IPS-18a (cell line): Measurements from ENCODE around the gene MYMX.

ENCODE experiments used
- H3K27ac ChIP-seq: one replicate; pipeline ENCODE4 v1.5.1; 2013; ENCODE audit warnings: low read length
- H3K27me3 ChIP-seq: one replicate; pipeline ENCODE4 v1.6.1; 2013; ENCODE audit warnings: mild to moderate bottlenecking, low read length; ENCODE audit not compliant: control insufficient read depth, insufficient read depth
- H3K36me3 ChIP-seq: one replicate; pipeline ENCODE4 v1.6.1; 2013; ENCODE audit warnings: low read depth, low read length; ENCODE audit not compliant: control insufficient read depth
- H3K4me1 ChIP-seq: one replicate; pipeline ENCODE4 v1.6.1; 2013; ENCODE audit warnings: low read depth, low read length; ENCODE audit not compliant: control insufficient read depth
- H3K4me3 ChIP-seq: one replicate; pipeline ENCODE4 v1.5.1; 2013; ENCODE audit warnings: low read length
- H3K9ac ChIP-seq: one replicate; pipeline ENCODE4 v1.6.1; 2013; ENCODE audit warnings: mild to moderate bottlenecking, low read length, moderate library complexity
- H3K9me3 ChIP-seq: one replicate; pipeline ENCODE4 v1.6.1; 2013; ENCODE audit warnings: low read depth, low read length; ENCODE audit not compliant: control insufficient read depth

Gene MYMX

GRCh38 chr6:44237813-44238433 lies 21.2 kb downstream of the MYMX start:
- Histone ChIP-seq H3K27ac (no peak overlapping the region), H3K36me3 (peaks cover 22% of the 10 kb centered on the region), H3K4me3 (peak overlapping the region; percentile 51), H3K9ac (peak overlapping the region; percentile 26), H3K9me3 (no peaks in the 10 kb centered on the region), H3K4me1 (peaks cover 7% of the 10 kb centered on the region), H3K27me3 (peaks cover 12% of the 10 kb centered on the region)

- peaks cover 7% of the 10 kb centered on the region for H3K4me1 ChIP-seq
- H3K9ac ChIP-seq, result no peak overlapping the region
- peaks cover 12% of the 10 kb centered on the region for H3K27me3 ChIP-seq
- H3K36me3 ChIP-seq, result peaks cover 13% of the 10 kb centered on the region
- no peak overlapping the region for H3K27ac ChIP-seq
- H3K4me3 ChIP-seq, result no peak overlapping the region
- no peaks in the 10 kb centered on the region for H3K9me3 ChIP-seq
These were observed 22.1 kb downstream of the MYMX start for GRCh38 chr6:44238687-44239350.

DNA sequence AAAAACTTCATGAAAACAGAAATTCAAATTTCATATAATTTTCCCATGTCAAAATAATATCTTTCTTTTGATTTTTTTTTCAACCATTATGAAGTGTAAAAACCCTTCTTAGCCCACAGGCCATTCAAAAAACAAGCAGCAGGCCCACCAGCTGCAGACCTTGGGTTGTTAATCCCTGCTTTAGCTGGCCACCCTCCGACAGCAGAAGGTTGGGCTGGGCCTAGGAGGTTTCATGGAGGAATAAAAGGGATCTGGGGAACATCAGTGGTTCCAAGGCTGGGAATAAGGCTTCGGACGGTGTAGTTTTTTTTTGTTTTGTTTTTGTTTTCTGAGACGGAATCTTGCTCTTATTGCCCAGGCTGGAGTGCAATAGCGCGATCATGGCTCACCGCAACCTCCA lies 26.6 kb downstream of the MYMX start:
- Histone ChIP-seq H3K27ac (no peak overlapping the region), H3K36me3 (peaks cover 5% of the 10 kb centered on the region), H3K27me3 (peaks cover 15% of the 10 kb centered on the region), H3K9ac (no peak overlapping the region), H3K9me3 (no peaks in the 10 kb centered on the region), H3K4me1 (peaks cover 6% of the 10 kb centered on the region), H3K4me3 (no peak overlapping the region)

DNA sequence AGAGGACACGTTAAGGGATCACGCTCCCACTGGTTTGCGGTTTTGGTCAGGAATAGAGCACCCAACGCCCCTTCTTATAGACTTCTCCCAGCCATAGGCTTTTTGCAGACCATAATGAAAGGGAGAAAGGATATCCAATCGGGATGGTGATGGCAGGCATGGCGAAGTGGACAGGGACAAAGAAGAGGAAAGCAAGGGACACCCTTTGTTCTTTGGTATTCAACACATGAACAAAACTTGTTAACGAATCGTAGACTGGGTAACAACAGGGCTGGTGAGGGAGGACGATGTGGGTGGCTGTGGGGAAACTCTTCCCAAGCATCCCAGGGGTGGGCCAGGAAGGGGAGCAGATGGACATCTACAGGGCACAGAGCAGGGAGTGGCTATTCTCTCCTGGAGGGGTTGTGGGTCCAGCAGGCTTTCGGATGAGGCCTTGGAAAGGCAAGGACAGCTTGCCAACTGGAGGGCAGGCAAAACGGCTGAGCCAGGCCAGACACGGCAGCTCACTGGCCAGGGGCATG lies 28.7 kb downstream of the MYMX start:
- H3K36me3 ChIP-seq, result peaks cover 26% of the 10 kb centered on the region
- H3K9ac ChIP-seq, result no peak overlapping the region
- H3K4me1 ChIP-seq, result peaks cover 17% of the 10 kb centered on the region
- H3K4me3 ChIP-seq, result peak overlapping the region; percentile 84
- H3K27me3 ChIP-seq, result peaks cover 4% of the 10 kb centered on the region
- no peaks in the 10 kb centered on the region for H3K9me3 ChIP-seq
- H3K27ac ChIP-seq, result no peak overlapping the region

DNA sequence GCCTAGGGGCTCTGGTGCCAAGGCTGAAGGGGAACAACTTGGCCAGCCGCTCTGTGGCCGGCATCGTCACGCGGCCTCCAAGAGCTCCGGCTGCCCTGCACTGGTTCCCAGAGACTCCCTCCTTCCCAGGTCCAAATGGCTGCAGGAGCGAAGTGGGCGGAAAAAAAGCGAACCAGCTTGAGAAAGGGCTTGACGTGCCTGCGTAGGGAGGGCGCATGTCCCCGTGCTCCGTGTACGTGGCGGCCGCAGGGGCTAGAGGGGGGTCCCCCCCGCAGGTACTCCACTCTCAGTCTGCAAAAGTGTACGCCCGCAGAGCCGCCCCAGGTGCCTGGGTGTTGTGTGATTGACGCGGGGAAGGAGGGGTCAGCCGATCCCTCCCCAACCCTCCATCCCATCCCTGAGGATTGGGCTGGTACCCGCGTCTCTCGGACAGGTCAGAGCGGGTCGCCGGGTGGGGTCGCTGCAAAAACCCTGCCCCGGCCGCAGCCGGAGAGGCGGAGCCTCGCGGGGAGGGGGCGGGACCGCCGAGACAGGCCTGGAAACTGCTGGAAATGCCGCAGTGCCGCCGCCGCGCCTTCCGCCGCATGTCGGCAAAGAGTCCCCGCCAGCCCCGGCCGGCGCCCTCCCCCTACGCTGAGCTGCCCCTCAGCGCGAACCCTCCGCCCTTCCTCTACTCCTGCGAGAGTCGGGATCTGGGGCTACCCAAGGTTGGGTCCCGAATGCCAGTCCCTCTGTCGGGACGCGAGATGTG lies 29.4 kb downstream of the MYMX start:
- peaks cover 32% of the 10 kb centered on the region for H3K36me3 ChIP-seq
- H3K27ac ChIP-seq, result peak overlapping the region; percentile 79
- H3K4me3 ChIP-seq, result peak overlapping the region; percentile 84
- H3K27me3 ChIP-seq, result peaks cover 4% of the 10 kb centered on the region
- no peaks in the 10 kb centered on the region for H3K9me3 ChIP-seq
- peak overlapping the region; percentile 92 for H3K9ac ChIP-seq
- peaks cover 17% of the 10 kb centered on the region for H3K4me1 ChIP-seq

DNA sequence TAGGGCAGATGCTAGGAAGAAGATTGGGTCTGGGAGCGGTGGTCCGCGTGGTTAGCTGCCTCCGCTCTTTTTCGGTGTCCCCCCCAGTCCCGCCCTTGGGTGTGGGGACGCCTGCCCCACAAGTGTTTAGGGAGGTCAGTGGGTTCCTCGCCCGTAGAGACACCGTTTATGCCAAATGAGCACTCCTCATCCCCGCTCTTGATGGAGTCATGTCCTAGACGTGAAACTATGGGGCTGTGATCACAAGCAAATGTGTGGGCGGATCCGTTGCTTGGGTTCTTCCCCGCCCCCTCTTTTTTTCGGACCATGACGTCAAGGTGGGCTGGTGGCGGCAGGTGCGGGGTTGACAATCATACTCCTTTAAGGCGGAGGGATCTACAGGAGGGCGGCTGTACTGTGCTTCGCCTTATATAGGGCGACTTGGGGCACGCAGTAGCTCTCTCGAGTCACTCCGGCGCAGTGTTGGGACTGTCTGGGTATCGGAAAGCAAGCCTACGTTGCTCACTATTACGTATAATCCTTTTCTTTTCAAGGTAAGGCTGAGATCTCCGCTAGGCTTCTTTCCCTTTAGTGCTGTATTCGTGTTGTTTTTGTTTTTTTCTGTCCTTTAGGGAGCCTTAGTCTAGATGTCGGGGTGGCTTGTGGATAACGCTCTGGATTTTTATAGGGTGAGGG lies 30.1 kb downstream of the MYMX start, which contains the start of gene HSP90AB1:
Gene HSP90AB1 (plus strand): TSS at position 439 of the 675 bp plus-strand sequence. CDS start 1,529 bp downstream, outside the sequence.
- H3K4me1 ChIP-seq, result peaks cover 17% of the 10 kb centered on the region
- H3K36me3 ChIP-seq, result peaks cover 39% of the 10 kb centered on the region
- H3K4me3 ChIP-seq, result peak within 1 kb of the TSS; percentile 84
- H3K9me3 ChIP-seq, result no peaks in the 10 kb centered on the region
- peaks cover 4% of the 10 kb centered on the region for H3K27me3 ChIP-seq
- H3K9ac ChIP-seq, result peak within 1 kb of the TSS; percentile 92
- H3K27ac ChIP-seq, result peak within 1 kb of the TSS; percentile 79

DNA sequence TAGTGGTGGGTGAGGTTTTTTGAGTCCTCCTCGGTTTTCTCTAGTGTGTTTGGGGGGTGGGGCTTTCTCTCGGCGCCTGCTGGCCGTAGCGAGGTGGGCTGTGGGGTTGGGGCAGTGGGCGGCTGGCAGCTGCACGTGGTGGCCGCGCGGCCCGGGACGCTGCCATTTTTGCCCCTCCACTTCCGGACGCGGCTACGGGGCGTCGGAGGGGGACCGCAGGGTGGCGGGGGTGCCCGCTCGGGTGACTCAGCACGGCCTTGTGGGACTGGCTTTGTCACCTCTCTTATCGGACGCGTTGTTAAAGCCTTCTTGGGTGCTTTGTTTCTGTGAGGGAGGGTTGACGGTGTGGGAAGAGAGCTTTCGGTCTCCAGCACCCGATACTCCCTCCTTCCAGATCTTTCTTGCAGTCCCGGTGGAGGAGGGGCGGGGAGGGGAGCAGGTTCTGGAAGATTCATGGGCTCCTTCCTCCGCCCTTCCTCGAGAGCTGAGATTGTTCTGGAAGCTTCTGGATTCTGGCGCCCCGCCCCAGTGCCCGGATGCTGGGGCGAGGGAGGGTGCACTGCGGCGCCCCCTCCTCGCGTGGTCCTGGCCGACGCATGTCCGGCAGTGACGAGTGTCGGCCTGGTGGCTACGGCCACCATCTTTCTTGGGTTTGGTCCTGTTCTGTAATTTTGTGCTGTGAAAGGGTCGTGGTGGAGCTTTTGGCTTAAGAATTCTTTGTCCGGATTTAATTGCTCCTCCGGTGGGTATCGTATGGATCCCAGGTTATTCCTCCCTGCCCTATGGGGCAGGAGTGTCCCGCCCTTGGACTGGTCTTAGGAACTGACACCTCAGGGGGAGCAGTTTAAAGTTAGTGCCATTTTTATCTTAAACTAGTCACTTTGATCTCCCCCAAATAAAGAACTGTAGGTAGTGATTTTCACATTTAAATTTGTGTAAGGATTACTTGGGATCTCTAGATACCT lies 30.9 kb downstream of the MYMX start:
- Histone ChIP-seq H3K27ac (peak overlapping the region; percentile 78), H3K9me3 (no peaks in the 10 kb centered on the region), H3K36me3 (peaks cover 47% of the 10 kb centered on the region), H3K27me3 (peaks cover 4% of the 10 kb centered on the region), H3K4me1 (peaks cover 17% of the 10 kb centered on the region), H3K9ac (peak overlapping the region; percentile 92), H3K4me3 (peak overlapping the region; percentile 84)

DNA sequence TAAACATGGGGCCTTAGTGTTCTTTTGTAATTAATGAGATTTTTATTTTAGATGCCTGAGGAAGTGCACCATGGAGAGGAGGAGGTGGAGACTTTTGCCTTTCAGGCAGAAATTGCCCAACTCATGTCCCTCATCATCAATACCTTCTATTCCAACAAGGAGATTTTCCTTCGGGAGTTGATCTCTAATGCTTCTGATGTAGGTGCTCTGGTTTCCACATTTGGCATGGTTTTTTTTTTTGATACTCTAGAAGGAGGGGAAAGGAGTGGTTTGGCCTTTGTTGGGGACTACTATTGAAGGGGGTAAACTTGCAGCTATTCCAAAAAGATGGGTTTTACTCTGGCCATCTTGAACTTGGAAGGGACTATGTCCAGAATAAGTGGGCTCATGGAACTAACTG lies 31.9 kb downstream of the MYMX start:
- H3K36me3 ChIP-seq, result peaks cover 57% of the 10 kb centered on the region
- peaks cover 17% of the 10 kb centered on the region for H3K4me1 ChIP-seq
- peaks cover 4% of the 10 kb centered on the region for H3K27me3 ChIP-seq
- peak overlapping the region; percentile 92 for H3K9ac ChIP-seq
- H3K9me3 ChIP-seq, result no peaks in the 10 kb centered on the region
- peak overlapping the region; percentile 84 for H3K4me3 ChIP-seq
- H3K27ac ChIP-seq, result no peak overlapping the region

DNA sequence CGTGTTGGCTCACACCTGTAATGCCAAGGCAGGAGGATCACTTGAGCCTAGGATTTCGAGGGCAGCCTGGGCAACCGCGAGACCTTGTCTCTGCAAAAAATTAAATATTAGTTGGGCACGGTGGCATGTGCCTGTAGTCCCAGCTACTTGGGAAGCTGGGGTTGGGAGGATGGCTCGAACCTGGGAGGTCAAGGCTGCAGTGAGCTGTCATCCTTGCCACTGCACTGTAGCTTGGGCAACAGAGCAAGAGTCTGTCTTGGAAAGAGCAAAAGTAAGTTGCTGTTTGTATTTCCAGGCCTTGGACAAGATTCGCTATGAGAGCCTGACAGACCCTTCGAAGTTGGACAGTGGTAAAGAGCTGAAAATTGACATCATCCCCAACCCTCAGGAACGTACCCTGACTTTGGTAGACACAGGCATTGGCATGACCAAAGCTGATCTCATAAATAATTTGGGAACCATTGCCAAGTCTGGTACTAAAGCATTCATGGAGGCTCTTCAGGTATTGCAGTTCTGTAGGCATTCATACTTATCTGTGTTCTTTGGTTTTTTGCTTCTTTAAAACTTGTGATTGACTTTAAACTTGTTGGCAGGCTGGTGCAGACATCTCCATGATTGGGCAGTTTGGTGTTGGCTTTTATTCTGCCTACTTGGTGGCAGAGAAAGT lies 32.5 kb downstream of the MYMX start:
- Histone ChIP-seq H3K27ac (no peak overlapping the region), H3K9ac (peak overlapping the region; percentile 92), H3K4me3 (peak overlapping the region; percentile 84), H3K9me3 (no peaks in the 10 kb centered on the region), H3K4me1 (peaks cover 17% of the 10 kb centered on the region), H3K27me3 (peaks cover 4% of the 10 kb centered on the region), H3K36me3 (peaks cover 63% of the 10 kb centered on the region)

GRCh38 chr6:44250067-44250717 lies 33.5 kb downstream of the MYMX start:
- H3K9ac ChIP-seq, result no peak overlapping the region
- H3K4me3 ChIP-seq, result no peak overlapping the region
- peaks cover 15% of the 10 kb centered on the region for H3K4me1 ChIP-seq
- H3K36me3 ChIP-seq, result peaks cover 73% of the 10 kb centered on the region
- no peaks in the 10 kb centered on the region for H3K9me3 ChIP-seq
- H3K27me3 ChIP-seq, result peaks cover 3% of the 10 kb centered on the region
- no peak overlapping the region for H3K27ac ChIP-seq
